Sigmoid colon (tissue), 4 donors: ENCODE results near the gene ASTN1.

Experiments used
- EP300 ChIP-seq, 4 donors: sonication (generic); formaldehyde crosslinking; IDR thresholded peaks; one replicate each; pipeline ENCODE4 v1.6.1; 2017; ENCODE audit warnings: antibody characterized with exemption in 4 of 4
- POLR2A ChIP-seq, 2 donors: fragments of 450-650 bp; IDR thresholded peaks; one replicate each; pipeline ENCODE4 v1.6.1; 2016; ENCODE audit warnings: antibody characterized with exemption in 2 of 2, mild to moderate bottlenecking in 2 of 2, moderate library complexity in 2 of 2
- POLR2AphosphoS5 ChIP-seq, 4 donors: sonication (generic); formaldehyde crosslinking; IDR thresholded peaks; one replicate each; pipeline ENCODE4 v1.6.1; 2017; ENCODE audit warnings: antibody characterized with exemption in 4 of 4
- TF ChIP-seq, protein P1 (sequence below), 4 experiments: fragments of 450-650 bp in 3 of 4; fragments of 200-600 bp in 1 of 4; IDR thresholded peaks; one replicate each; pipeline ENCODE4 v1.5.1; 2016 to 2019; ENCODE audit warnings: antibody characterized with exemption in 4 of 4, mild to moderate bottlenecking in 3 of 4, moderate library complexity in 2 of 4

DNA sequence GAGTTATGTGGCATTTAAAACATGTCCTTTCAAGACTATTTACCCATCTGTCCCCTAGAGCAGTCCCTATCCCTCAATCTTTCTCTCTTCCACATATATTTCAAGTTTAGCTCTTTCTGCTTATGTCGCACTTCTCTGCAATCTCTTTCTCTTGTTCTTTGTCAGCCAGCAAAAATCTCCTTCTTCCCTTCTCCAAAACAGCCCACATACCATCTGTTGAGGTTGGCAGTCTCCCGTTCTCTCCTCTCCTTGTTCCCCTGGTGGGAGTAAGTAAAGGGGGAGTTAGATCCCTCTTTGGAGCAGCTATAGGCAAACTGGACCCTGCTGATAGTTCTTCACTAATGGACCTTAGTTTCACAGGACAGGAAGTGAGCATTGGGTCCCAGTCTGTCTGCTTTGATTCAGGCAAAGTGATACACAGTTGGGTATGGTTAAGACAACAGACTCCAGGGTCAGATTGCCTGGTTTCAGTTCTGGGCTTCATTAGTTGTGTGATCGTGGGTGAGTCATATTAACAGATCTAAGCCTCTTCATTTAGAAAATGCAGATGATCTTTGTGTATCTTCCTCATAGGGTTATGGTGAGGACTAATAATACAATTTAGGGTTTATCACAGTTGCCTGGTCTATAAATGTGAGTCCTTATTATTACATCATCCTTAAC, 25.9 kb upstream of the ASTN1 start:
- TF ChIP-seq POLR2AphosphoS5 (IDR thresholded peaks at IDR 0.05) (no peak), POLR2A (IDR thresholded peaks at IDR 0.05) (no peak), EP300 (IDR thresholded peaks at IDR 0.05) (no peak)
- TF ChIP-seq, protein P1, sequence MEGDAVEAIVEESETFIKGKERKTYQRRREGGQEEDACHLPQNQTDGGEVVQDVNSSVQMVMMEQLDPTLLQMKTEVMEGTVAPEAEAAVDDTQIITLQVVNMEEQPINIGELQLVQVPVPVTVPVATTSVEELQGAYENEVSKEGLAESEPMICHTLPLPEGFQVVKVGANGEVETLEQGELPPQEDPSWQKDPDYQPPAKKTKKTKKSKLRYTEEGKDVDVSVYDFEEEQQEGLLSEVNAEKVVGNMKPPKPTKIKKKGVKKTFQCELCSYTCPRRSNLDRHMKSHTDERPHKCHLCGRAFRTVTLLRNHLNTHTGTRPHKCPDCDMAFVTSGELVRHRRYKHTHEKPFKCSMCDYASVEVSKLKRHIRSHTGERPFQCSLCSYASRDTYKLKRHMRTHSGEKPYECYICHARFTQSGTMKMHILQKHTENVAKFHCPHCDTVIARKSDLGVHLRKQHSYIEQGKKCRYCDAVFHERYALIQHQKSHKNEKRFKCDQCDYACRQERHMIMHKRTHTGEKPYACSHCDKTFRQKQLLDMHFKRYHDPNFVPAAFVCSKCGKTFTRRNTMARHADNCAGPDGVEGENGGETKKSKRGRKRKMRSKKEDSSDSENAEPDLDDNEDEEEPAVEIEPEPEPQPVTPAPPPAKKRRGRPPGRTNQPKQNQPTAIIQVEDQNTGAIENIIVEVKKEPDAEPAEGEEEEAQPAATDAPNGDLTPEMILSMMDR (IDR thresholded peaks at IDR 0.05) = no peak
